ENCODE results near the gene FMC1. TPM values are rescaled to one million over a fixed set of nuclear protein-coding genes. Genes with fewer than 3 reads are reported as not detected.

FMC1 gene
- total RNA-seq, 2 donors from 2014 or later, result 6.0 to 43.8 TPM

- peak overlapping the region in 1 of 2 donors; percentile 0 for H3K4me3 ChIP-seq
- H3K9me3 ChIP-seq, result no peaks in the 10 kb centered on the region
- H3K36me3 ChIP-seq (replicated peaks in 1 of 2; ENCODE audit: insufficient read depth in 1 of 2, low read depth in 2 of 2), result no peaks in the 10 kb centered on the region
- ATAC-seq (no peak), DNase-seq (no peak)
- intact Hi-C loops (cut with DNase I), result no loop called here
- 81 to 90% methylated on average over 13 of the region's 13 CpGs for WGBS, 2 donors
- TF ChIP-seq, protein P1, sequence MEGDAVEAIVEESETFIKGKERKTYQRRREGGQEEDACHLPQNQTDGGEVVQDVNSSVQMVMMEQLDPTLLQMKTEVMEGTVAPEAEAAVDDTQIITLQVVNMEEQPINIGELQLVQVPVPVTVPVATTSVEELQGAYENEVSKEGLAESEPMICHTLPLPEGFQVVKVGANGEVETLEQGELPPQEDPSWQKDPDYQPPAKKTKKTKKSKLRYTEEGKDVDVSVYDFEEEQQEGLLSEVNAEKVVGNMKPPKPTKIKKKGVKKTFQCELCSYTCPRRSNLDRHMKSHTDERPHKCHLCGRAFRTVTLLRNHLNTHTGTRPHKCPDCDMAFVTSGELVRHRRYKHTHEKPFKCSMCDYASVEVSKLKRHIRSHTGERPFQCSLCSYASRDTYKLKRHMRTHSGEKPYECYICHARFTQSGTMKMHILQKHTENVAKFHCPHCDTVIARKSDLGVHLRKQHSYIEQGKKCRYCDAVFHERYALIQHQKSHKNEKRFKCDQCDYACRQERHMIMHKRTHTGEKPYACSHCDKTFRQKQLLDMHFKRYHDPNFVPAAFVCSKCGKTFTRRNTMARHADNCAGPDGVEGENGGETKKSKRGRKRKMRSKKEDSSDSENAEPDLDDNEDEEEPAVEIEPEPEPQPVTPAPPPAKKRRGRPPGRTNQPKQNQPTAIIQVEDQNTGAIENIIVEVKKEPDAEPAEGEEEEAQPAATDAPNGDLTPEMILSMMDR (IDR thresholded peaks at IDR 0.05), result no peak
- no peak for TF ChIP-seq POLR2A (IDR thresholded peaks at IDR 0.05)
- peak overlapping the region; percentile 100 for H3K27ac ChIP-seq
- H3K4me1 ChIP-seq, result peaks cover 22% of the 10 kb centered on the region
- H3K27me3 ChIP-seq, result no peaks in the 10 kb centered on the region
Observed at GRCh38 chr7:139339698-139340036, 1.5 kb upstream of the FMC1 start.

DNA sequence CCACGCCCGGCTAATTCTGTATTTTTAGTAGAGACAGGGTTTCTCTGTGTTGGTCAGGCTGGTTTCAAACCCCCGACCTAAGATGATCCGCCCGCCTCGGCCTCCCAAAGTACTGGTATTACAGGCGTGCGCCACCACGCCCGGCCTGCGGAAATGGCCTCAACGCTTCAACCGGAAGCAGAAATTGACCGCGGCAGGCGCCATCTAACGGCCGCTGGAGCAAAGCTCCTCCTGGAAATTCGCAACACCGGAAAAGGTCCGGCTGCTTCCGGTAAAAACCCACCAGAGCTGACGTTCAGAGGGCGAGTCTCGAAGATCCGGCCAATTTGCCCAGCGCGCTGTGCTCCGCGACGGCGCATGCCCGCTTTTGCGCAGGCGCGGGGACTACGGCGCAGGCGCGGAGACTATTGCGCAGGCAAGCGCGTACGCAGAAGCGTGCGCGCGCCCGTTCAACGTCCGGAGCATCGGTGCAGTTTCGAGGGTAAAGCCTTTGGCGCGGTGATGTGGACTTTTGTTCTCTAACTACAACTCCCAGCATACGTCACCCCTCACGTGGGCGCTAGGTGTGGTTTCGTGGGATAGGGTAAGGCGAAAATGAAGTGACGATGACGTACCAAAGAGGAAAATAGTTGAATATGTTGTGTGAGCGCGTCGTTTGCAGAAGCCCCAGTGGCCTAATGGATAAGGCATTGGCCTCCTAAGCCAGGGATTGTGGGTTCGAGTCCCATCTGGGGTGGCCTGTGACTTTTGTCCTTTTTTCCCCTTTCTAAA, 915 bp upstream of the FMC1 start:
- Histone ChIP-seq H3K27ac (peak overlapping the region; percentile 100), H3K36me3 (replicated peaks in 1 of 2; ENCODE audit: insufficient read depth in 1 of 2, low read depth in 2 of 2) (no peaks in the 10 kb centered on the region), H3K27me3 (no peaks in the 10 kb centered on the region), H3K4me3 (peak overlapping the region in 1 of 2 donors; percentile 0), H3K9me3 (no peaks in the 10 kb centered on the region), H3K4me1 (peaks cover 22% of the 10 kb centered on the region)
- 1 to 7% methylated on average over 16 to 66 of the region's 66 CpGs for WGBS, 2 donors
- TF ChIP-seq POLR2A (IDR thresholded peaks at IDR 0.05), result peak; percentile 38 to 61 (median 60)
- TF ChIP-seq, protein P1 (IDR thresholded peaks at IDR 0.05), result peak; percentile 61 to 92 (median 85)
- peak; percentile 98 to 100 (median 98) for DNase-seq
- intact Hi-C loops (cut with DNase I), result no loop called here
- ATAC-seq, result peak; percentile 82

DNA sequence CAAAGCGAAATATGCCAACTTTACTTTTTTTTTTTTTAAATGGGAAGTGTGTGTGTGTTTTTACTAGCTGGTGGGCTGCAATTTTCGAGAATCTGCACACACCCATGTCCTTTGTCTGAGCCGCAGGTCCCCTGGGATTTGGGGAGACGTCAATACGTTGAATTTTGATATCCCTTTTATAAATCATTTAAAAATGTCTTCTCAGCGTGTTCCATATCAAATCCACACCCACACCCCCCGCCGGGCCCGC, 404 bp upstream of the FMC1 start:
- no peaks in the 10 kb centered on the region for H3K9me3 ChIP-seq
- ATAC-seq, result peak; percentile 10
- TF ChIP-seq, protein P1 (IDR thresholded peaks at IDR 0.05), result no peak
- no peak for TF ChIP-seq POLR2A (IDR thresholded peaks at IDR 0.05)
- peak overlapping the region; percentile 100 for H3K27ac ChIP-seq
- intact Hi-C loops (cut with DNase I), result no loop called here
- no peak for DNase-seq
- H3K4me1 ChIP-seq, result peaks cover 22% of the 10 kb centered on the region
- 0% methylated on average over 9 of the region's 9 CpGs for WGBS, 2 donors
- H3K36me3 ChIP-seq (replicated peaks in 1 of 2; ENCODE audit: insufficient read depth in 1 of 2, low read depth in 2 of 2), result no peaks in the 10 kb centered on the region
- H3K4me3 ChIP-seq, result peak overlapping the region; percentile 28 to 75
- no peaks in the 10 kb centered on the region for H3K27me3 ChIP-seq

- 0% methylated on average over 9 of the region's 9 CpGs for WGBS, 2 donors
- Histone ChIP-seq H3K36me3 (replicated peaks in 1 of 2; ENCODE audit: insufficient read depth in 1 of 2, low read depth in 2 of 2) (peaks cover 0 to 6% of the 10 kb centered on the region in 2 donors), H3K27me3 (no peaks in the 10 kb centered on the region), H3K9me3 (no peaks in the 10 kb centered on the region), H3K4me1 (peaks cover 22% of the 10 kb centered on the region), H3K4me3 (peak overlapping the region; percentile 28 to 75), H3K27ac (peak overlapping the region; percentile 100)
- DNase-seq (no peak), ATAC-seq (no peak)
- intact Hi-C loops (cut with DNase I), result no loop called here
- TF ChIP-seq, protein P1 (IDR thresholded peaks at IDR 0.05), result no peak
- TF ChIP-seq POLR2A (IDR thresholded peaks at IDR 0.05), result peak in 1 of 3 donors; percentile 36
Observed at GRCh38 chr7:139341776-139342226, 664 bp downstream of the FMC1 start.

DNA sequence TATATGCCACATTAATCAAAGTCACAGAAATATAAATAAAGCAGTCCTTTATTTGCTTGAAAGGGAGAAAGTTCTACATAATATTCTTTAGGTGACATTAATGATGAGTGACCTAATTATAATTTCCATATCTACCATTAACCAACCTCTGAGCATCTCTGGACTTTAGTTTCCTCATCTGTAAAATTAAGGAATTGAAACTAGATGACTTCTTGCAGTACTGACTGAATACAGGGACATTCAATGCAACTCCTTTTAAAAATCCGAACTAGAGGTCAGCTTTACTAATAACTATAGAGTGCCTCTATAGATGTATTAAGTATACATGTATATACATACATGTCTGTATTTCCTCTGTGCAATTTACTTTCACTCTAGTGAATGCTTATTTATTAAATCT, 3.9 kb downstream of the FMC1 start:
- H3K9me3 ChIP-seq, result no peaks in the 10 kb centered on the region
- DNase-seq (no peak), ATAC-seq (no peak)
- peaks cover 18% of the 10 kb centered on the region for H3K4me1 ChIP-seq
- H3K27ac ChIP-seq, result no peak overlapping the region
- intact Hi-C loops (cut with DNase I), result no loop called here
- H3K36me3 ChIP-seq (replicated peaks in 1 of 2; ENCODE audit: insufficient read depth in 1 of 2, low read depth in 2 of 2), result peaks cover 0 to 8% of the 10 kb centered on the region in 2 donors
- TF ChIP-seq, protein P1 (IDR thresholded peaks at IDR 0.05), result no peak
- no peak for TF ChIP-seq POLR2A (IDR thresholded peaks at IDR 0.05)
- H3K4me3 ChIP-seq, result no peak overlapping the region
- no peaks in the 10 kb centered on the region for H3K27me3 ChIP-seq
- WGBS, 2 donors, result 92 to 96% methylated on average over 1 of the region's 1 CpG
